Cardiac muscle cell (in vitro differentiated cells and primary cell): Measurements from ENCODE around the gene NDUFAF8. TPM values are rescaled to one million over a fixed set of nuclear protein-coding genes. Genes with fewer than 3 reads are reported as not detected.

ENCODE experiments used
- DNase-seq, 2 donors: peaks; one replicate each; pipeline versions ENCODE4 v3.0.0 to v3.0.0-alpha.2; 2010 to 2017; ENCODE audit warnings: low read depth in 1 of 2, low spot score in 1 of 2
- H3K27ac ChIP-seq: fragments of 200-600 bp; sonication (generic); 2 replicates; pipeline ENCODE4 v1.5.1; 2016
- H3K27me3 ChIP-seq: fragments of 200-600 bp; sonication (generic); 2 replicates; pipeline ENCODE4 v1.6.0; 2016; ENCODE audit warnings: control low read depth
- H3K36me3 ChIP-seq: fragments of 200-600 bp; sonication (generic); 2 replicates; pipeline ENCODE4 v1.5.1; 2016; ENCODE audit warnings: control low read depth
- H3K4me1 ChIP-seq: fragments of 200-600 bp; sonication (generic); 2 replicates; pipeline ENCODE4 v1.8.1; 2017; ENCODE audit warnings: low read depth, mild to moderate bottlenecking, mixed run types
- H3K4me3 ChIP-seq: fragments of 200-600 bp; sonication (generic); 2 replicates; pipeline ENCODE4 v1.5.1; 2016; ENCODE audit warnings: mild to moderate bottlenecking
- H3K9me3 ChIP-seq: fragments of 200-600 bp; sonication (generic); 2 replicates; pipeline ENCODE4 v1.5.1; 2017; ENCODE audit warnings: low read depth, mild to moderate bottlenecking, control low read depth
- CTCF ChIP-seq: IDR thresholded peaks from 2 replicates; pipeline ENCODE4 v1.5.1; 2012; ENCODE audit warnings: low read depth, mild to moderate bottlenecking, low read length
- polyA plus RNA-seq: library from polyadenylated mRNA; unstranded; fragments of >200 nt; fragmentation: Nextera tagmentation; extraction: Ambion mirVana; gene quantifications from 2 replicates; pipeline ENCODE4 v1.2.1, GENCODE V29; 2016
- total RNA-seq: library from RNA; depleted of rRNA; stranded (reverse); fragments of >200 nt; gene quantifications from 2 replicates; pipeline ENCODE4 v1.2.3, GENCODE V29; 2016

The NDUFAF8 gene
- total and polyA plus RNA-seq, 2 experiments from 2014 or later = 52.3 to 142 TPM

GRCh38 chr17:81218459-81218858 is 20.7 kb upstream of the NDUFAF8 start:
- H3K9me3 ChIP-seq = no peaks in the 10 kb centered on the region
- no peaks in the 10 kb centered on the region for H3K4me1 ChIP-seq
- TF ChIP-seq CTCF = no peak
- DNase-seq = no peak
- no peak overlapping the region for H3K4me3 ChIP-seq
- no peaks in the 10 kb centered on the region for H3K27me3 ChIP-seq
- H3K27ac ChIP-seq = no peak overlapping the region
- no peaks in the 10 kb centered on the region for H3K36me3 ChIP-seq

- no peaks in the 10 kb centered on the region for H3K9me3 ChIP-seq
- no peaks in the 10 kb centered on the region for H3K36me3 ChIP-seq
- no peaks in the 10 kb centered on the region for H3K4me1 ChIP-seq
- H3K27ac ChIP-seq = no peak overlapping the region
- no peak for DNase-seq
- H3K27me3 ChIP-seq = no peaks in the 10 kb centered on the region
- no peak overlapping the region for H3K4me3 ChIP-seq
- TF ChIP-seq CTCF = no peak
These were observed 20.1 kb upstream of the NDUFAF8 start for GRCh38 chr17:81218991-81219390.

- Histone ChIP-seq H3K9me3 (no peaks in the 10 kb centered on the region), H3K27me3 (no peaks in the 10 kb centered on the region), H3K27ac (no peak overlapping the region), H3K36me3 (no peaks in the 10 kb centered on the region), H3K4me1 (no peaks in the 10 kb centered on the region), H3K4me3 (no peak overlapping the region)
- no peak for TF ChIP-seq CTCF
- no peak for DNase-seq
These were observed 19.5 kb upstream of the NDUFAF8 start for GRCh38 chr17:81219476-81220180.

- no peaks in the 10 kb centered on the region for H3K27me3 ChIP-seq
- H3K9me3 ChIP-seq = no peaks in the 10 kb centered on the region
- no peaks in the 10 kb centered on the region for H3K4me1 ChIP-seq
- no peak overlapping the region for H3K4me3 ChIP-seq
- no peak overlapping the region for H3K27ac ChIP-seq
- H3K36me3 ChIP-seq = no peaks in the 10 kb centered on the region
- TF ChIP-seq CTCF = no peak
- DNase-seq = no peak
These were observed 17.7 kb upstream of the NDUFAF8 start for GRCh38 chr17:81221371-81221841.

- no peak for DNase-seq
- H3K27me3 ChIP-seq = no peaks in the 10 kb centered on the region
- H3K4me3 ChIP-seq = peak overlapping the region; percentile 82
These were observed 17.1 kb upstream of the NDUFAF8 start for GRCh38 chr17:81221842-81222619.

More at GRCh38 chr17:81221842-81222619, 17.1 kb upstream of the NDUFAF8 start:
- no peak overlapping the region for H3K27ac ChIP-seq
- H3K4me1 ChIP-seq = no peaks in the 10 kb centered on the region
- no peak for TF ChIP-seq CTCF
- no peaks in the 10 kb centered on the region for H3K36me3 ChIP-seq
- no peaks in the 10 kb centered on the region for H3K9me3 ChIP-seq
